NCI-H345 (cell line): ENCODE results near the gene KDSR.

Experiments
- DNase-seq: peaks from one replicate; lab custom pipeline; 2025; lab: John Stamatoyannopoulos, UW

Gene KDSR

DNA sequence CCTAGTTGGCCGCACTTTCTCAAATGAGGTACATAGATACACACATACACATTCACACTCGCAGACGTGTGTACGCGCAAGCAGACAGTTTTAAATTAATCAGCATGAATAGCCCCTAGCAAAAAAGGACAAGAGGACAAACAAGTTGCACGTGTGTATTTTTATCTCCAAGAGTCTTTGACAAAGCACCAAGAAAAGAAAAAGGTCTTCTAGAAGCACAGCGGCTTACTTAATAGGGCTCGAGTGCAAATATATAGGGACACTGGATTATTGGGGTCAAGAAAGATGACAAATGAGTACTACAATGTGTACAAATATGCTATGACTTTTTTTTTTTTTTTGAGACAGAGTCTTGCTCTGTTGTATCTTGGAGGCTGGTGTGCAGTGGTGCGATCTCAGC lies 45.7 kb downstream of the KDSR start:
- peak; percentile 44 for DNase-seq

DNA sequence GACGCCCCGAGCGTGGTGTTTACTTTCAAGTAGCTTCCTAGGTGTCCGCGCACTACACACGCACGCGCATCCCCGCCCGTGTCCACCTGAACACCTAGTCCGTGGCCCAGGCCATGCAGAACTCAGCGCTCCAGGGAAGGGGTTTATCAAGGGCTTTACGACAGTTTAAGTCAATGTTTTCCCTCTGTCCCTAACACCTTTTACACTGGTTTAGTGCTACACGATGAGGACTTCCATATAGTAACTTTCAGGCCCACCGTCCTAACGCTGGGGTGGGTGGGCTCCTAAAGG lies 46.1 kb downstream of the KDSR start:
- DNase-seq = peak; percentile 83

DNA sequence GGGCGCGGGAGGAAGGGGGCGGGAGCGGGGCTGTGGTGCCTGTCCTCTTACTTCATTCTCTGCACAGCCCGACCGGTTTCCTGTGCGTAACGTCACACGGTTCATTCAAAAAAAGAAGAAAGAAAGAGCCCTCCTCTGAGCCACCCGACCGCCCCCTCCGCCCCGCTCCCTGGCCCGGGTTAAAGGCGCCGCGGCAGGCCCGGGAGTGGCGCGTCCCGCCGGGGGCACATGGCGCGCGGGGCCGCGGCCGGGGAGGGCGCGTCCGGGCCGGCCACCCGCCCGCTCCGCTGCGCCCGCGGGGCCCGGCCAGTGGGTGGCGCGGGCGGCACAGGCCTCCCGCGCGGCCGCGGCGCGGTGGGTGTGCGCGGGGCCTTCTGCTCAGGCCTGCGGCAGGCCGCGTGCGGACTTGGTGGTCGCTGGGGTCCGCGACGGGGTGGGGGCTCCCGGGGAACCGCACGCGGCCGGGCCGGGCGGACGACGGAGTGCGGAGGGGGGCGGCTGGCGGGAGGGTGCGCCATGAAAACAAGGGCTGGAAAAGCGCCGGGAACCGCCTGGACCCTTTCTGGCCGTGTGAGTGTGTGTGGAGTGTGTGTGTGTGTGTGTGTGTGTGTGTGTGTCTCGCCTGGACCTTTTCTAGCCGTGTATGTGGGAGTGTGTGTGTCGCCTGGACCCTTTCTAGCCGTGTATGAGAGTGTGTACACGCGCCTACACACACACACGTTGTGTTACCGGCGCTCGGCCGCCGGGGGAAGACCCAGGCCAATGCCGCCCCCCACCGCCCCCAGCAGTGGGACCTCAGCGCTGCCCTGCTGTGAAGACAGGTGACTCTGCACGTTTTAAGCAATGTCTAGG lies 46.7 kb downstream of the KDSR start:
- peak; percentile 86 for DNase-seq

DNA sequence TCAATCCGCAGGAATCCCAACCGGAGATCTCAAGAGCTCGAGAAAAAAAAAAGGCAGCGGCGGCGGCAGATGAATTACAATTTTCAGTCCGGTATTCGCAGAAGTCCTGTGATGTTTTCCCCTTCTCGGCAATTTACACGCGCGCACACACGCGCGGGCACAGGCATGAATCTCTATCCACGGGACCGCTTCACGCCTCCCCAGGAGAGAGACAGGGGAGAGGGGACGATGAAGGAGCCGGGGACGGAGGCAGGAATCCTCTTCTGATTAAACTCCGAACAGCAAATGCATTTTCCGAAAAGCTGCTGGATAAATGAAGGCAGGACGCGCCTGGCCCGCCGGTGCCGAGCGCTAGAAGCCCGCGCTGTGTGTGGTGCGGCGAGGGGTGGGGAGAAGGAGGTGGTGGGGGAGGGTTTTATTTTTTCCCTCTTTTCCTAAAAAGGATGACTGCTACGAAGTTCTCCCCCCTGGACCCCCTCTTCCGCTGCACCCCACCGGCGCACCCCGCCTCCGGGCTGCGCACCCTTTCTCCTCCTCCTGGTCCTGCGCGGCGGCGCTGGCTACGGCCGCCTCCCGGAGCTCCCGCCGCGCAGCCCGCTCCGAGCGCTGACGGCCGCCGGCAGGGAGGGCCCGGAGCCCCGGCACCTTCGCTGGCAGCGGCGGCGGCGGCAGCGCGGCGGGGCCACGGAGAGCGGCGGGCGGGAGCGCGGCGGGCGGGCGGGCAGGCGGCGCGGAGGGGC lies 47.5 kb downstream of the KDSR start, which contains the start of gene BCL2:
TSS of gene BCL2 (minus strand) at position 387 of the 740 bp plus-strand sequence.
- DNase-seq = peak; percentile 59

DNA sequence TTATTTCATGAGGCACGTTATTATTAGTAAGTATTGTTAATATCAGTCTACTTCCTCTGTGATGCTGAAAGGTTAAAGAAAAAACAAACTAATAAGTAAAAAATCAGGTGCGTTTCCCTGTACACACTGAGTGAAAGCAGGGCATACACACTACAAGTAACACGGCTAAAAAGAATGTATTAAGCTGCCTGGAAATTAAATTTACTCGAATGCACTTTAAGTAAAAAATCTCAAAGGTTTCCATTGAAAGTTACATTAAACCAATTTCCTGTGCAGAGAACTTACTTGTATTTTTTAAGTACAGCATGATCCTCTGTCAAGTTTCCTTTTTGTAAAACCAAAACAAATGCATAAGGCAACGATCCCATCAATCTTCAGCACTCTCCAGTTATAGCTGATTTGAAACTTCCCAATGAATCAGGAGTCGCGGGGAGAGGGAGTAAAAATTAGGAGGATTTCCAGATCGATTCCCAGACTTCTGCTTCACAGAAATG lies 48.1 kb downstream of the KDSR start:
- no peak for DNase-seq

DNA sequence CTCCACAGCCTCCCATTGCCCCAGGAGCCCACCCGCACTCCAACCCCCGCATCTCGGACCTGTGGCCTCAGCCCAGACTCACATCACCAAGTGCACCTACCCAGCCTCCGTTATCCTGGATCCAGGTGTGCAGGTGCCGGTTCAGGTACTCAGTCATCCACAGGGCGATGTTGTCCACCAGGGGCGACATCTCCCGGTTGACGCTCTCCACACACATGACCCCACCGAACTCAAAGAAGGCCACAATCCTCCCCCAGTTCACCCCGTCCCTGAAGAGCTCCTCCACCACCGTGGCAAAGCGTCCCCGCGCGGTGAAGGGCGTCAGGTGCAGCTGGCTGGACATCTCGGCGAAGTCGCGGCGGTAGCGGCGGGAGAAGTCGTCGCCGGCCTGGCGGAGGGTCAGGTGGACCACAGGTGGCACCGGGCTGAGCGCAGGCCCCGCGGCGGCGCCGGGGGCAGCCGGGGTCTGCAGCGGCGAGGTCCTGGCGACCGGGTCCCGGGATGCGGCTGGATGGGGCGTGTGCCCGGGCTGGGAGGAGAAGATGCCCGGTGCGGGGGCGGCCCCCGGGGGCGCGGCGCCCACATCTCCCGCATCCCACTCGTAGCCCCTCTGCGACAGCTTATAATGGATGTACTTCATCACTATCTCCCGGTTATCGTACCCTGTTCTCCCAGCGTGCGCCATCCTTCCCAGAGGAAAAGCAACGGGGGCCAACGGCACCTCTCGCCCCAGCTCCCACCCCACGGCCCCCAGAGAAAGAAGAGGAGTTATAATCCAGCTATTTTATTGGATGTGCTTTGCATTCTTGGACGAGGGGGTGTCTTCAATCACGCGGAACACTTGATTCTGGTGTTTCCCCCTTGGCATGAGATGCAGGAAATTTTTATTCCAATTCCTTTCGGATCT lies 48.8 kb downstream of the KDSR start:
- peak; percentile 84 for DNase-seq

DNA sequence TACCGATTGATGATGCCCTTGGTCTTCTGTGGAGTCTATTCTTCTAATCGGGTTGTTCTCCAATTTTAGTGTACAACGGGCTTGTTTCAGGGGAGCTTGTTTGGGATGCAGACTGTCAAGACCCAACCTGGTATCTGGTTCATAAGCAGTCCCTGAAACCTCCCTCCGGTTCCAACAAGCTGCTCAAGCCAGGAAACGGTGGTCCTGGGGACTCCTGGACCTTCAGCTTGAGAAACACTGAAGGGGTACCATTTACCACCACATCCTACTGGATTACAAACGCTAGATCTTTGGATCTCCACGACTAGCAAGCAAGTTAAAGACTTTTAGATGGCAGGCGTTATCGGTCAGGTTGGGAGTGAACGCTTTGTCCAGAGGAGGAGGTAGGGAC lies 49.5 kb downstream of the KDSR start:
- no peak for DNase-seq

DNA sequence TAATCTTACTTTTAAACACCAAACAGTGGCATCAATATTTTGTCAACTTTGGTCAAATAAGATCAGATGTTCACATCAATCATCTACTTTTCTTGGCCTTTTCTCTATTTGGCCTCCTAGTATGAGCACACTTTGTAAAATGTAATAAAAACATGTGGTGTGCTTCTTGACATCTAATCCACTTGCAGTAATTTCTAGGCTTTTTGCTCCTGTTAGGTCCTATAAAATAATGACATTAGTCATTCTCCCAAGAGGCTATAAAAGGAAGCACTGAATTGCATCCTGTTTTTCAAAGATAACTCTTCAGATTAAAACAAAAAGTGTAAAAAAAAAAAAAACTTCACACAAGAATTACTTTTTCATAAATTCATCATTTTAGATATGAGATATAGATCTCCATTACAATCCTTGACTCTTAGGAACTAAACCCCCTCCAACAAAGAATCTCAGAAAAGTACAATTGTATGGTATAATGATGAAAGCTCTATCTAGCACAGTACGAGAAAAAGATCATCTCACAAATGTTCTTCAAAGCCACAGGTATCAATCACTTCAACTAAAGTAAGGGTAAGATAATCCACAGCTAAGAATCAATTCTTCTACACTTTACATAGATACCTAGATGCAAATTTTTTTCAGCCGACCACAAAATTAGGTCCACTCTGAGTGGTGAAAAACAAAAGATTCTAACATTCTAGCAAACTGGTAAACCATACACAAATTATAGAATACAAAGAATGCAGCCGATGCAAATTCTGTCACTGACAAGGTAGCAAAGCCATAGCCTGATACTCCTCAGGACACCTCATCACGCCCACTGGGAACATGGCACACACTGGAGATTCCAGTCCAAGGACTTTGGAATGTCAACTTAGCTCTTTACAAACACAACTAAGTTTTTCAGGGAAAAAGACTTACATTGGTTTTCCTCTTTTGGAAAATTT lies 50.1 kb downstream of the KDSR start:
- DNase-seq = peak; percentile 26

DNA sequence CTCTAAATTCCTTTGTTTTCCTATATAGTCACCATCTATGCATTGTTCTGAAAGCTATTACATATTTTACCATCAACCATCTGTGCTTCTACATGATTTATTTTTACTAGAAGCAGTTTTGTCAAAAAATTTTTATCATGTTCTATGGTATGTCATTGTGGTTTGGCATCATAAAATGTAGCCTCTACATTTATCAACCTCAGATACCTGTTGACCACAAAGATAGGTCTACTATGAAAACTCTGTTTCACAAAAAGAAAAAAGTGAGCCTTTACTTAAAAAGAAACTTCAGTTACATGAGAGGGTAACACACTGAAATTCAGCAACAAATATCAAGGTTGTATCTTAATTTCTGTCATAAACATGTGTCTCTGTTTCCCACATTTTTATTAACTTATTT lies 51.1 kb downstream of the KDSR start:
- no peak for DNase-seq

DNA sequence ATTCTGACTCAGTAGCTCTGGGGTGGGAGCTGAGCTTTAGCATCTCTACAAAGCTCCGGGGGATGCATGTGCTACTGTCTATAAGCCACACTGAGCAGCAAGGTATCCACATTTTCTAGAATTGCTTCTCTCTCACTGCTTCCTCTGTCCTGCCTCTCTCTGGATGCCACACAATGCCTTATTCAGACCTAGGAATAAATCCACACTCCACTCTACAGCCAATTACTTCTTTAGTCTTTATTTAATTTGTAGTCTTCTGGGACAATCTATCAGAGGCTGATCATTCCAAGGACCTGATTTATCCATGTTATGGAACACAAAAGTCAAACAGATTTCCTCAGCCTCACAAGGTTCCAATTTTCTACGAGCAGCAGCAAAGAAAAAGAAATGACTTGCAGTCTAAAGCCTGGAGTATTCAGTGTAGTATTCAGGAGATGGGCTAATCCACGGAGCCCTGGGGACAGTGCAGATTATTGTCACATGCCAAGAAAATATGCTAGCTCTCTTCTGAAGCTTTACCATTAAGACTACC lies 51.8 kb downstream of the KDSR start:
- DNase-seq = no peak

DNA sequence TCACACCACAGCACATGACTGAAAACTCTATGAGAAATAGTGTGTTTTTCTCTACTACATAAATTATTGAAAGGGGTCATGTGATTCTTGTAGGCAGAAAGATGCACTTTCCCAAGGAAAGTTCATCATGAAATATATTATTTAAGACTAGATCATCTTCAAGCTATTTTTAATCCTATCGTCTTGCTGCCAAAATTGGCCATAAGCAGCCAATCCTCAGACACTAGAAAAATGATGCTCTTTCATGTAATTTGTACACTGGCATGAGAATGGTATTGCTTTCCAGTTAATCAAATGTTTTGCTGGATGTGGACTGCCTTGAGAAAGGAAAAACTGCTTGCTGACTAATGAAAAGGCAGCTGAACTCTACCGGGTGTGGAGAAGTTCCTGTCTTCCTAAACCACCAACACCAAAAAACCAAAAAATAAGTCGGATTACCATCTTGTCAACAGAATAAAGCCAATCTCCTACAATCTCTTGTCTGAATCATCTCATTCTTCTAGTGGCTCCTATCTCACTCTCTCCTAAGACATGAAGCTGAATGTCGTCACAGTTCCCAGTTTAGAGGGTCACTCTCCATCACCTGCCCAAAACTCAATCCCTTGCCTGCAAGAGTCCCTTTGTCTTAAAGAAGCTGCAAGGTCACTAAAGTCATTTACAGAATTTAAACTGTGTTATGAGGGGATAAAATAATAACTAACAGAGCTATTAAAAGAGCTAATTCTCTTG lies 52.8 kb downstream of the KDSR start:
- DNase-seq = no peak

DNA sequence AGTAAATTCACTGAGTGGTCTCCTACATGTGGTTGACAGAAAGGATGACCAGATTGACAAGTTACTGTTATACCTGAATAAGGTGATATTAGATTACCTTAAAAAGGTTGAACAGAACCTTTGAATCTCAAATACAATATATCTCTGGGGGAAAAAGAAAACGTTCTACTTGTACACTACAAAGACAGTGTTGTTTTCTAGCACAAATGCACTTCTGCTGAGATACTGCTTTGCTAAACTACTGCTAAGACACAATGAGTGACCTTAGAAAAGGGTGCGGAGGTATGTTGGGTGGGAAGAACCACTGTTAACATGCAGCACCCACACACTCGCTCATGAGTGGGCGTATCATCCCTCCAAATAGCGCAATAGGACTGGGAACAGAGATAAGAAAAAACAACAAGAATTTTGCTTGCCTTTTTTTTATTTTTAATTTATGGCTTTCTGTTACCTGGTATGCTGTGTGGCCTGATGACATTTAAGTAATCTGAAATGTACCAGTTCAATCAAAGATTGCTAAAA lies 53.5 kb downstream of the KDSR start:
- DNase-seq = no peak

DNA sequence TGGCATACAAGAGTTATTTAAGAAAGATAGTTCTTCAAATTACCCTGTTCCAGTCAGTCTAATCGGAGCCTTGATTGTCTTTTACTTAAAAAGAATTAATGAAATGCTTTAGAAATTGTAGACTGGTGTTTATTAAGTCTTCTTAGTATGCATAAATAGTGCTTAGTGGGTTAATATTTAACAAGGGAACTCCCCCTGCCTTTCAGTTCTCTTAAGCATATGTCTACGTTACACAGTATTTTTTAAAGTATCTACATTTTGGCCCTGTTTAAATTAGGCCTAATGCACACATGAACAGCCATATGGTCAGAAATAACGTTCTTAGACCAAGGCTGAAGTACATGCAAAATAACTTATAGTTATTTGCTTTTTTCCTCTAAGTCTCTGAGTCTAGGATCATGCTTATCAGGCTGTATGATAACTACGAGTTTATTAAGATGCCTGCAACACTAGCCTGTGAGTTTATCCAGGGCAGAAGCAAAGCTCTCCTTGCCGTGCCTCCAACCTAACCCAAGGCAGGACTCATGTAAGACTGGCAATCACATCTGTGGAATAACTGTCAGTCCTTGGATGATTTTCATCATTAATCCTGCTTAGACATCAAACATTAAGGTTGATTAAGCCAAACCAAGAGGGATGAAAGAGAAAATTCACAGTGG lies 54.1 kb downstream of the KDSR start:
- no peak for DNase-seq

DNA sequence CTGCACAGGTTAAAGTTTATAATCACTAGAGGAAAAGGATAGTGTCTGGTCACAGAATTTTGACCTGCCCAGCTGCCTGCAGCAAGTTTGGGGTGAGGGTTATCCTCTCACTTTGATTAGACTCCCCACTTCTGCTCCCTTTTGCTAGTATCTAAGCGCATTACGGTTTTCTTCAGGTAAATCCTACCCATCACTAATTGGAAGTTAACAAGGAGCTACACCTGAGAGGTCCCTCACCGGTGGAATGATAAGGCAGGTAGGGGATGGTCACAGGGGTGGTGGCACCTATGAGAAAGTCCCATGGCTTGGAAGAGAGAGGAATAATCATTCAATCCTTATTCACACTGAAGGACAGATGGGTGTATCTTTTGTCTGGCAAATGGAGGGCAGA lies 55.0 kb downstream of the KDSR start:
- no peak for DNase-seq

DNA sequence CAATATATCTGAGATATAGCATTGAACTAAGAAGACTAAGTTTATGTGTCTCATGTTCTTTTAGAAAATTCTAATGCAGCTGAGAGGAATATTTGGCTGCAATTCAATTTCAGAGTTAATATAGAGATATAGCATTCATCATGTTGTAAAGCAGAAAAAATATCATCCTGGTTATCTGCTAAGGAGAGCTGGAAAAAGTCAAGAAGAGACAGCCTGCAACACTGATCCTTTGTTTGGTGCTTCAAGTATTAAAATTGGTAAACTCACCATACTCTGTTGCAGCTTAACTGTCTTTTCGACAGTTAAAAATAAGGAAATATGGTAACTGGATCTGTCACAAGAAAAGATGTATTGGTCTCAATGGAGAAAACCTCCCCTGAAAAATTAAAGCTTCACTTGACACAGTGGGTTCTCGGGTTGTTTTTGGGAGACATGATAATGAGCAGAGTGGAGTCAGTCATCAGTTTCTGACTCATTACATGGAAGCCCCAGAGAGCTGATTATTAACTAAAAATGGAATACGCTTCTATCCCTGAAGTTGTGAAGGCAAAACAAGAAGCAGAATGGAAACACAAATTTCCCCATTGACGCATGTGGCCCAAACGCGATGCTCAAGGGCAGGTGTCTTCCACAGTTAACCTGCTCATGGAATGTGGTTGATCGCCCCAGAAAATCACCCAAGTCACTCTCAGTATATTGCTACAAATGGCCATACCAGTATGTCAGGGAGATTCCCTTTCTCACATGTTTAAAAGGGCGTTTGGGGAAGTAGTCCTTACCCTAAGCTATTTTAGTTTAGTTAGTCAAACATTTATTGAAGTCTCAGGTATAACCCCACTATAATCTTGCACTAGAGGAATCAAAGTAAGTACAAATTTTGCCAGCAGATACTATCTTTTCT lies 55.6 kb downstream of the KDSR start:
- no peak for DNase-seq

DNA sequence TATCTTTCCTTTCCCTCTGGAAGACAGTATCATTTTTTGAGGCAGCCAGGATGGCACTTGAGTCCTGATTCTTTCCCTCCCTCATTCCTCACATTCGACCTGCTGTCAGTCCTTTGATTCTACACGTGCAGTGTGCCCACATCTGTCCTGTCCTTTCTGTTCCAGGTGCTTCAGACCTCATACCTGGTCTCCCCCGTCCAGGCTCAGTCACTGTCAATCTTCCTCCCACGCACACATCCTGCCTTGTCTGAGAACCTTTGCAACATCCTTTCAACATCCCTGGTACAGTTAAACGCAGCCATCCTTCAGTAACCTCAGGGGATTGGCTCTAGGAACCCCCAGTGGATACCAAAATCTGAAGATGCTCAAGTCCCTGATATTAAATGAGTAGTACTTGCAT lies 57.6 kb downstream of the KDSR start:
- DNase-seq = no peak

DNA sequence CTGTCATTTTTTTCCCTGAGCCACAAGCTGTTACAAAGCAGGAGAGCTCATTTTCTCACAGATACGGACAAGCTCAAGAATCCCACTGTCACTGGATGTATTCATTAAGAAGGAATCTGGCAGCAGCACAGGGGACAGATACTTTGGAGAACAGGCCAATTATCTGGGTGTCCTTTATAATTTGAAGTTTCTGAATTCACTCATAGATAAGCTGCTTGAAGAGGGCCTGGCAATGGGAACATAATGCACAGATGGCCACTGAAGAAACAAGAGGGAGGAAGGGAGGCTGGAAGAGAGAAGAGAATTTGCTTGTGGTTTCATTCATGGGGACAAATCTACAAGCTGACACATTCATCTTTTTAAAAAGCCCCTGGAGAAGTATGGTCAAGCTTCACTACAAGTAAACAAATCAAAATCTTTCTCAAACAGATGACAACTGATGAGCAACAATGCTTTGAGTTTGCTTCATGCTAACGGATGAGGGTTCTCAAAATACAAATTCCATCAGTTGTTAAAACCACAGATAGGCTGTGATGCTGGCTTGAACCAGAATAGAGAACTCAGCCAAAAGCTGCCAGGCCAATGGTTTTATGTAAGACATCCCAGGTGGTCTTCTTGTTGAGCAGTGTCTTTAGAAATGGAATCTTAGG lies 59.3 kb downstream of the KDSR start:
- DNase-seq = no peak
